ENCODE results near the gene PDE4D.

GRCh38 chr5:59246145-59246869 is 647.2 kb downstream of the PDE4D start:
- TF ChIP-seq CTCF (IDR thresholded peaks at IDR 0.05) (no peak), POLR2AphosphoS5 (IDR thresholded peaks at IDR 0.05; ENCODE audit: low read depth, low read length) (no peak), SIN3A (IDR thresholded peaks at IDR 0.05; ENCODE audit: borderline replicate concordance, insufficient read depth, low read depth, low read length) (no peak), REST (IDR thresholded peaks at IDR 0.05; ENCODE audit: insufficient read depth in 1 of 2, low read depth in 2 of 2, low read length in 1 of 2) (no peak)
